Endometrium (tissue), 2 donors: ENCODE results near the gene TSHZ2.

Experiments used
- FAIRE-seq: peaks from 2 replicates; lab custom pipeline; 2012; peaks lifted over from hg19 to GRCh38; lab: Jason Lieb, UNC
- donor health status: control.
- donor health status: control.

Gene TSHZ2

GRCh38 chr20:53133628-53134027 is 161.5 kb downstream of the TSHZ2 start:
- FAIRE-seq: no peak

DNA sequence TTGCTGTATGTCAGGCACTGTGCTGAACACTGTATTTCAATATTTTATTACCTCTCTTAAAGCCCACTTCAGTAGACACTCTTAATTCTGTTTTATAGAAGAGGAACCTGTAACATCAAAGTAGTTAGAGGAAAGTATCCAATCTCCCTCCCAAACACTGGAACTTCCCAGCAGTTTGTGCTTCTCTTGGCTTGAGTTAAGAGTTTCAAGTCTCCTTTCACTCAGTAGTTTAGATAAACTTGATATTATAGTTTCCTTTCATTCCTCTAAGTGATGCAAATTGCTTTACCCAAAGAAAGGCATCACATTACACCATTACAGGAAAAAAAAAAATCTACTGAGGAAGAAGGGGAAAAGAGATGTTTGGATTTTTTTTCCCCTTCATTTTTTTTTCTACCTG is 164.3 kb downstream of the TSHZ2 start:
- no peak for FAIRE-seq

DNA sequence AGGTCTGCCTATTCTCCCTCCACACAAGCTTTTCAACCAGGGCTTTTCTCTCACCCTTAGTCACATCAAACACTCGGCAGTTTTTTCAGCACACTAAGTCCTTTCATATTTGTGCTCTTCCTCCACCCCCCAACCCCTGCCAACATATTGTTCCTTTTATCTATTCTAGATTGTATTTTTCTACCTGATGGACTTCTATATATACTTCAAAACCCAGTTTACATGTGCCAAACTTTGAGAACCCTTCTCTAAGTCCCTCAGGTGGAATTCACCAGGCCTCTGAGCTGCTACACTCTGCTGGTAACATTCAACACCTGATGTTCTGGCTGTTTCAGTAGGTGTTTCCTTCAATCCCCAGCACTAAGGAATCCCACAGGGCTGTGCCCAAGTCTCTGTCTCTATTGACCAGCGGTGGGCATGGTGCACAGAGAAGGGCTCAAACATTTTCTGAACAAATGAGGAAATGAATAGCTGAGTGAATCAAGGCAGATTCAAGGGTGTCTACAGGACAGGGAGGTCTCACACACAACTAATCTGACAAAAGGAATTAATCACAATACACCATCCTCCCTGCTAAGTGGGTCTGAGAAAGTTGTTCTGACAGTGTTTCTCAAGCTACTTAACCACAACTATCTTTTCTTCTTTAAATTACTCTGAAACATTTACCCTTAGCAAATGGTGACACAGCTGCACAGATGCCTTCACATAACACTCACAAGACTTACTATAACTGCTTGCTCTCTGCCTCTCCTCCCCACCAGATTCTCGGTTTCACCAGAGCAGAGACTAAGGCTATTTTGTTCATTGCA is 166.5 kb downstream of the TSHZ2 start:
- FAIRE-seq: no peak

DNA sequence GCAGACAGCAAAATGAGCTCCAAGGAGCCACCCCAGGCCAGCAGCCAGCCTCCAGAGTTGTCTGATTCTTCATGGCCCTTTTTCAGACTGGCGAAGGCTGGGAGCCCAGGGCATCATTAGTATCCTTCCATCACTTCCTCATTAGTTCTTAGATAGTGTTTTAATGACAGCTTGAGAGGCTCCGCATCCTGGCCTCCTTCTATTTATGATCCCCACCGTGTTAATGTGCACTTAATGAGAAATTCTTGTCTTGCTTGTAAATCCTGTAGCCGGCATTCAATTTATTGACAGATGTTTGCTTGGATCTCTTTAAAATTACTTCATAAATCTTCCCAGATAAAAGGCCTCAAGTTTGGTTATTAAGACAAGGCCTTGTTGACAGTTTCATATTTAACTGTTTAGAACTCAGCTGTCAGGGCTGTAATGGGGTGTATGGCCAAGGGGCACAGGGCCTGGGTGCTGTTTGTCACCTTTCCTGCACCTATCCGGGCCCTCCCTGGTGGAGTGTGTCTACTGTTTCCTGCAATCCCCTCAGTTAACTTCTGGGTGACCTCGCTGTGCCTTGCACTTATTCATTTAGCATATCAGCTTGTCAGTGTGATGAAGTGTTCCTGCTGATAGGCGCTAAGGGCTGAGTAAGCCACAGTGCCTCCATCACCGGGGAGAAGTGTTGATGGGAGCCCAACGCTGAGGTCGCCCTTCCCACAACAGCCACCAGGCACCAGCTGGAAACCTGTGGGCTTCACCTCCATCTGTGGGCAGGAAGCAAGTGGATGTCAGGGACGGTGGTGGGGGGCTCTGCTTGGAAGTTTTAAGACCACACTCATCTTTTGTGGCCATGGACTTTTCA is 169.3 kb downstream of the TSHZ2 start:
- FAIRE-seq: no peak

DNA sequence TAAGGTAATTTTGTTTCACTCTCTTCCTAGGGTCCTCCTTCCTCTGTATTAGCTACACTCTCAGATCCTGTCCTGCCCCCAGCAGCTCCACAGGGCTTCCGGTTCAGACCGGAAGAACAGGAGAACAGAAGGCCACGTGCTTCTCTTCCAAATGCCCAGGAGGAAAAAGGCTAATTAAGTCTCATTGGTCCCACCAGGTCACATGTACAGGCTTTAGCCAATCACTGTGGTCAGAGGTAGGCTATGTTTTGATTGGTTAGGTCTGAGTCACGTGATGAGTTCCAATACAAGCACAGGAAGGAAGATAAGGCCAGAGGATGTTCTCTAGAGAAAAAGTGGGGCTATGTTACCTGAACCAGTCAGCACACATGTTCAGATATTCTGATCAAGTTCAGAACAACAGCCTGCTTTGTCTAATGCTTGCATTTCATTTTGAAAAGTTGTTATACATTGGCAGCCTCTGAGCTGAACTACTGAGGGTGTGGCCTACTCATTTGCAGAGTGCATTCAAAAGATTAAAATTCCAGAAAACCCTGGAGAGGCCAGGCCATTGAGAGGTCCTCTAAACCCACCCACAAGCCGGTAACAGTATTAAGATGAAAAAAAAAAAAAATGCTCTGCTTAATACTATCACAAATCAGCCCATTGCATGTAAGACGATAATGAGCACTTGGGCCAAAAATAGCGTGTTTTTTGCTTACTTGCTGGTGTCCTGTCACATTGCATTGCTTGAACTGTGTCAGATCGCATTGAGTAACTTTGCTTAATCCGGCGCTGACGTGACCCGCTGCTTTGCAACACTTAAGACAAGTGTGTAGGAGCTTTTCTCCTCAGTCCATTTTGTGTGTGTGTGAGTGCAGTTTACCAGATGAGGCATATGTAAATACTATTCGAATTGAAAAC is 170.3 kb downstream of the TSHZ2 start:
- no peak for FAIRE-seq

GRCh38 chr20:53146201-53146891 is 174.2 kb downstream of the TSHZ2 start:
- FAIRE-seq: no peak

- no peak for FAIRE-seq
Measured at GRCh38 chr20:53148771-53149147, 176.6 kb downstream of the TSHZ2 start.

DNA sequence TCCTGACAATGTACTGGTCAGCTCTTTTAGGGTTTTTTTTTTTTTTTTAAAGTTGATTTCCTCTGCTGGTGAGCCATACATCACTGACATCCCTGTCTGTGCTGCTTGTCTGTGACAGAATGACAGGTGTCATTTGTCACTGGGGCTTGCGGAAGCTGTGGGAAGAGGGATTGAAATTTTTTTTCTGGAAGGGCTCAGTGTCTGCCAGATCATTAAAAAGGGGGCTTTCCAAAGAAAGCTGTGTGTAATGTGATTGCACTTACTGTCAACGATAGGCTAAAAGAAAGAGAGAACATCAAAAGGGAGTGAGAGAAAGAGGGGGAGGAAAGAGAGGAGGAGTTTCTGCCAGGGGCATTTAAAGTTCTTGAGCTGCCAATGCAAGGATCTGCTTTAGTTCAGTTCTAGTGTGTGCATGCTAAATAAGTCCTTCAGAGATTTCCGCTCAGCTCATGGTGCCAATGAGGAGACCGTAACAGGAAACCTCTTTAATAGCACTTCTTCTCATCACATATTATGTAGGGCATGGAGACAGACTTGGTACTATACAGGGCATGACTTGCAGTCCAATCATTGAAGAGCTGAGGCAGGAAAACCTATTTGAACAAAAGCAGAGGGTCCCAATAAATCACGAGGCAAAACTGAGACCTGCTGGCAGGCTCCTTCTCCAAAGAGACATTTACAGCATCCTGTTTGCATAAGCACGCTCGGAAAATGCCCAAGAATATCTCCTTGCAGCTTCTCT is 177.2 kb downstream of the TSHZ2 start:
- FAIRE-seq: no peak

- no peak for FAIRE-seq
Measured at GRCh38 chr20:53149890-53150205, 177.7 kb downstream of the TSHZ2 start.

- no peak for FAIRE-seq
Measured at GRCh38 chr20:53150532-53150931, 178.4 kb downstream of the TSHZ2 start.

DNA sequence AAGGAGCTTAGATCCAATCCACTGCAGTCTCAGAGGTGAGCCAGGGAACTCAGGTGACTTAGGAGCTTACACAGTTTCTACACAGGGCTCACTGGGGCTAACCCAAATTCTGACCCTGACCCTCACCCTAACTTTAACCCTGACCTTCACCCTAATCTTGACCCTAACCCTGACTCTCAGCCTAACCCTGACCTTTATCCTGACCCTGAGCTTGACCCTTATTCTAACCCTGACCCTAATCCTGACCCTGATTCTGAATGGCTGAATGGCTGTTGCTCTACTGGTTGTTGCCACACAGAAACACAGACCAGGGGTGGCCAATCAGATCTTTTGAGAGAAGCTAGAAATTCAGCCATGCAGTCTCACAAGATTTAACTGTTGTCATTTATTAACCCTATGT is 180.1 kb downstream of the TSHZ2 start:
- no peak for FAIRE-seq

DNA sequence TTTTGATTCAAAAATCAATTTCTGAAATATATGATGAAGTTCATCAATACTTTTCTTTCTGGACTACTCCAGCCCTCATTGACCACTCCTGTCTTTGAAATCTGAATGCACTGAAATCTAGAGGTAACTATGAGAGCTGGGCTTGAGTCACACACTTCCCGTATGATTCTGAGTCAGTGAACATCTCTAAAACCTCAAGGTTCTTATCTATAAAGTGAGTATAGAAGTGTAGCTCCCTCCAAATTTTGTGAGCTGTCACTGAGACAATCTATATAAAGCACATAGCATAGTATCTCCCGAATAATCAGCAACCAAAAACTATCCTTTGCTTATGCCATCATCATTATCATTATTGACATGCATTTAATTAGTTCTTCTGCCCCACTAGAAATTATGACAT is 182.4 kb downstream of the TSHZ2 start:
- no peak for FAIRE-seq

GRCh38 chr20:53157443-53158408 is 185.6 kb downstream of the TSHZ2 start:
- no peak for FAIRE-seq

- no peak for FAIRE-seq
Measured at GRCh38 chr20:53159160-53159559, 187.0 kb downstream of the TSHZ2 start.

GRCh38 chr20:53161073-53161472 is 188.9 kb downstream of the TSHZ2 start:
- FAIRE-seq: no peak

DNA sequence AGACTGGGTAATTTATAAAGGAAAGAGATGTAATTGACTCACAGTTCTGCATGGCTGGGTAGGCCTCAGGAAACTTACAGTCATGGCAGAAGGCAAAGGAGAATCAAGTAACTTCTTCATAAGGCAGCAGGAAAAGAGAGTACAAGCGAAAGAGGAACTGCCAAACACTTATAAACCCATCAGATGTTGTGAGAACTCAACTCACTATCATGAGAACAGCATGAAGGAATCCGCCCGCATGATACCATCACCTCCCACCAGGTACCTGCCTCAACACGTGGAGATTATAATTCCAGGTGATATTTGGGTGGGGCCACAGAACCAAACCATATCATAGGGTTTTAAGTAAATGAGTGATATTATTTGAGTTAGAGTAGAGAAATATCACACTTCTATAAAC is 189.3 kb downstream of the TSHZ2 start:
- no peak for FAIRE-seq

- FAIRE-seq: no peak
Measured at GRCh38 chr20:53162251-53162835, 190.2 kb downstream of the TSHZ2 start.

DNA sequence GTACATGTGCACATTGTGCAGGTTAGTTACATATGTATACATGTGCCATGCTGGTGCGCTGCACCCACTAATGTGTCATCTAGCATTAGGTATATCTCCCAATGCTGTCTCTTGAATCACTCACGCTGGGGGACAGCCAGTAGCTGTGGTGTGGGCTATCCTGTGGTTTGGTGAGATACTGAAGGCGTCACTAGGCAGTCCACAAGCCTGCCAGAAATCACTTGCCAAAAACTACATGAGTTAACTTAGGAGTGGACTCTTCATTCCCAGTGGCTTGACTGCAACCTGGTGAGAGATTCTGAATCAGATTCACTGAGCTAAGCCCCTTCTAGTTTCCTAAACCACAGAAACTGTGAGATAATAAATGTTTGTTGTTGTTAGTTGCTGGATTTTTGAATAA is 191.3 kb downstream of the TSHZ2 start:
- no peak for FAIRE-seq

GRCh38 chr20:53164072-53164471 is 191.9 kb downstream of the TSHZ2 start:
- no peak for FAIRE-seq

DNA sequence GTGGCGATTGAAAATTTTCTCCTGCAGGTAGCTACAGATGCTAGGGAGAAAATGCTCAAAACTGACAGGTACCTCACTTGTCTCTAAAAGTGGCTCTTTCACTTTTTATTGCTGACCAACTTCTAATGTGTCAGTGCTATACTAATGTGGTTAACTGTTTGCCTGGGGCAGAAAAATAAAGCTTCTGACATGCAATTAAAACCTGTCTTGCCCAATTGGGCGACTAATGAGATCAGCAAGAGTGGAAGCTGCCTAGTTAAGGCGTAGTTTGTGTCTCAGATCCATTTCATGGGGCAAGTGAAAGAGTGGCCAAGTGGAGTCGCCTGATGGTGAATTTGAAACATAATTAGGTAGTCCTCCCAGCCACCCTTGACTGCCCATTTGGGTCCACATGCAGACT is 193.3 kb downstream of the TSHZ2 start:
- no peak for FAIRE-seq
